HG03025 (cell line): ENCODE measurements around the gene TADA2A.

Experiments
- ATAC-seq: cut with Tn5 transposase; IDR thresholded peaks from one replicate; pipeline ENCODE4 v1.9.1; 2021; ENCODE audit warnings: mild to moderate bottlenecking, moderate library complexity; ENCODE audit not compliant: unreplicated experiment, low FRiP score

The TADA2A gene, protein sequence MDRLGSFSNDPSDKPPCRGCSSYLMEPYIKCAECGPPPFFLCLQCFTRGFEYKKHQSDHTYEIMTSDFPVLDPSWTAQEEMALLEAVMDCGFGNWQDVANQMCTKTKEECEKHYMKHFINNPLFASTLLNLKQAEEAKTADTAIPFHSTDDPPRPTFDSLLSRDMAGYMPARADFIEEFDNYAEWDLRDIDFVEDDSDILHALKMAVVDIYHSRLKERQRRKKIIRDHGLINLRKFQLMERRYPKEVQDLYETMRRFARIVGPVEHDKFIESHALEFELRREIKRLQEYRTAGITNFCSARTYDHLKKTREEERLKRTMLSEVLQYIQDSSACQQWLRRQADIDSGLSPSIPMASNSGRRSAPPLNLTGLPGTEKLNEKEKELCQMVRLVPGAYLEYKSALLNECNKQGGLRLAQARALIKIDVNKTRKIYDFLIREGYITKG

DNA sequence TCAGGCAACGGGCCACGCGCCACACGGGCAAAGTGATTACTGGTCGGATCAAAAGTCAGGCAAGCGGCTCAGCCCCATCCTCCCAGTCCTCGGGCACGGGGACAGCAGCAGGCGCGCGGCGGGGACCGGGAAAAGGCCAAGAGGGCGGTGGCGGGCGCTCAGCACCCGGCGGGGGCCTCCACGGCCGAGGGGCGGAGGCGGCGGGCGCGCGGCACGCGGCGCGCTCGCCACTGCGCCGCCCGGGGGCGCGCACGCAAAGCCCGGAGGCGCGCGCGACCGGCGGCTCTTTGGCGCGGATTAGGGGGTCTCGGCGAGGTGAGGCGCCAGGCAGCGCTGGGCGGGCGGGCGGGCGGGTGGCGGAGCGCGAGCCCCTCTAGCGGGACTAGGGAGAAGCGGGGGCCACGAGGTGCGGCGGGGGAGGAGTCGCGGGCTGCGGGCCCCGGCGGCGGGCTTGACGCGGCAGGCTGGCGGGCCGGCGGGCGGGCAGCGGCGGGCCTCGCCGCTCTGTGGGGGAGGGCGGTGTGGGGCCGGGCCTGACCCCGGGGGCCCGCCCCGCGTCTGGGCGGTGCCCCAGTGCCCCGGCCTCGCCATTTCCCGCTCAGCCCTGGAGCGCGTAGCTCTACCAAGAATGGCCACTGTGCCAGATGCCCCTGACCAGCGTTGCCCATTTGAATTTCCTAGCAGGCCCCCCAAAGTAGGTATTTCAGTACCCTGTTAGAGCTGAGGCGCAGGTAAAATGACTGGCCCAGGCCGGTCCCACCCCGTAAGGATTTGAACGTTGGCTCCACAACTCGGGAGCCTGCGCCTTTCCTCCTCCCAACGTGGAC, at the start of gene TADA2A, which contains the start of gene ACACA:
Gene TADA2A (plus strand): TSS at position 252 of the 827 bp plus-strand sequence. CDS start 4,480 bp downstream, outside the sequence.
Gene ACACA (minus strand): TSS at position 202 of the 827 bp plus-strand sequence. CDS start 537 bp downstream, outside the sequence.
- peak; percentile 63 for ATAC-seq

DNA sequence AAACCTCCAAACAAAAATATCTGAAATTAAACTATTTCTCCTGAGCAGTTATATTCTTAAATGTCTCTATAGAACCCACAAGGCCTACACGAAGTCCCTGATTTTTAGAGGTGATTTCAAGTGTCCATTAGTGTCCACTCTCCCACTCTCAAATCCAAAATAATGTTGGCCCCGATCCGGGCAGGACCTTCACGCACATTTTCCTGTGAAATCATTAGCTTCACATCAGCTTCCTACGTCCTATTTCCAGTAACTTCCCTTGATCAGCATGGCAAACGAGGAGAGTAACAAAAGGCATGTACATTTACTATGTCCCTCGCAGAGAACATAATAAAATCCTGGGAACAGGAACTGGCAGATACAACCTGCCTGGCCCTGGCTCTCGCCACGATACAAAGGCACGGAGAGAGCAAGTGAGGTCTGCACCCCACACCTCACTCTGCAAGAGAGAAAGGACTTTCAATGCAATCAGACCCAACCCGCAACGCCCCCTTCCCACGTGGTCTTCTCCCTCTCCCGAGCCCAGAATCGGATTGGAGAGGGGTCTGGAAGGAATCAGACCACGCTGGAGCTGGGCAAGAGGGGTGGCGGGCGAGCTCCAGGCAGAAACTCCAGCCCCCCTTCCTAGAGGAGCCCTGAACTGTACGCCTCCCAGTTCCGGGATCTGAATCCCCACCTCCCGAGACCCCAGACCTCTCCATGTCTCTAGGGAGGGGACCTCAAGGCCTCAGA, 48.4 kb upstream of the TADA2A start:
- peak; percentile 15 for ATAC-seq

DNA sequence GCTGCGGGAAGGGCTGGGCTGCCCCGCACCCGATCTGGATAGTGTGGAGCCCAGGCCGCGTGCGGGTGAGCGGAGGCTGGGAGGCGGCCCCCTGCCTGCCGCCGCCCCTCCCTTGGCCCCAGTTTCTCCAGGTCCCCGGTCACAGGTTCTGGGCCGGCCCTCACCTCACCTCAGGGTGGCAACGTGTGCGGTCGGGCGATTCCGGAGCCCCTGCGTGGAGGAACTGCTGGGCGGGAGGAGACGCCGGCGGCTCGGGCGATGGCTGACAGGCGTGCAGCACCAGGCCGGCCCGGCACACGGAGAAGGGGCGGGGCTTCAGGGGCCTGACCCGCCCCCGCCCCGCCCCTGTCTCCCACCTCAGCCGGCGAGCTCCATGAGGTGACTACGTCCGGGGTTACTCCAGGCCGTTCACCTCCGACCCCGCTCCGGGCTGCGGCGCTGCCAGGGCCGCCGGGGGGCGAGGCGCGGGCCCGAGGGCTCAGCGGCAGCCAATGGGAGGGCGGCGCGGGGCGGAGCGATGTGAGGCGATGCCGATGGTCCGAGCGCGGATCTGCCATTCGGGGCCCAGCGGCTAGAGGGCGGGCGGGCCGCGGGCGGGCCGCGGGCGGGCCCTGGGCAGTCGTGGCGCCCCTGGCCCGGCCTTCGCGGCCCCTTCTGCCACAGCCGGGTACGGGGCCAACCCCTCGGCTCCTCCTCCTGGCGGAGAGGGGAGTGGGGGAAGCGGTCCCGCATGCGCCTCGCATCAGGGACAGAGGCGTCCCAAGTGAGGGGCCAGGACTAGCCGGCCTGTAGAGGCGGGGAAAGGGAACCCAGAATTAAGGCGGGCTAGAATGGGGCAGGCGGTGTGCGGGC, 47.6 kb upstream of the TADA2A start:
- ATAC-seq = peak; percentile 74

DNA sequence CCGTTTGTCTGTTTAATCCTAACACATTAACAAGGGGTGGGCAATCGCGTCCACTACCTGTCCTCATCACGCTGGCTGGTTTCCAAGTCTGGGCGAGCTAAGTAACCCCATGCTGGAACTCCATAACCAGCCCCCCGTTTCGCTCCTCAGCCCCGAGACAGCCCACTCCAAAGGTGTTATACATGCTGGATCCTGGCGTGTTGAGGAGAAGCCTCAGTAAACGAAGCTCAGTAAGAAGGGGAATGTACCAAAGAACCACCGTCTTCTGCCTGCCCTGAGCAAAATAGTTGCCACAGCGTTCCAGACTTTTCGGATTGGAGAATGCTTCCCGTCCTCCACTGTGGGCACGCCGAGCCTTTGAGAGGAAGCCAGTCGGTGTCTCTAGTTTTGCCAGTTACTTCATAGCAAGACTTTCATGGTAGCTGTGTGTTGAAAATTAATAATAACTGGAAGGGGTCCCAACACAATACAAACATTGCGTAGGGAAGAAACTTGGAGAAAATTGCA, 47.0 kb upstream of the TADA2A start:
- no peak for ATAC-seq

DNA sequence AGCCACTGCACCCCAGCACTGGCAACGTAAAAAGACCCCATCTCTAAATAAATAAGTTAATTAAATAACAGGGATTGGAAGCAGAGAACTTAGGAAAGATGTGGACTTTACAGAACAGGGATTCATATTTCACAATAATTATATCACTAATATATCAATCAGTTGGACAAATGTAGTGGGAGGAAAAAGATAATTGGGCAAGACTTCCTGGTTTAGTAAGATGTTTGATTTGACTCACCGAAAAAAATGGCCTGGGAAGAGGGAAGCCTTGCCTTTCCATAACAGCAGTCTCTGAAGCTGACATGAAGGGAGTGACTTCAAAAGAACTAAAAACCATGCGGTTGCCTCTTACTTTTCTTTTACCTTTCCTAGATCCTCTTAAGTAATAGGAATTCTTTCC, 46.1 kb upstream of the TADA2A start:
- no peak for ATAC-seq

DNA sequence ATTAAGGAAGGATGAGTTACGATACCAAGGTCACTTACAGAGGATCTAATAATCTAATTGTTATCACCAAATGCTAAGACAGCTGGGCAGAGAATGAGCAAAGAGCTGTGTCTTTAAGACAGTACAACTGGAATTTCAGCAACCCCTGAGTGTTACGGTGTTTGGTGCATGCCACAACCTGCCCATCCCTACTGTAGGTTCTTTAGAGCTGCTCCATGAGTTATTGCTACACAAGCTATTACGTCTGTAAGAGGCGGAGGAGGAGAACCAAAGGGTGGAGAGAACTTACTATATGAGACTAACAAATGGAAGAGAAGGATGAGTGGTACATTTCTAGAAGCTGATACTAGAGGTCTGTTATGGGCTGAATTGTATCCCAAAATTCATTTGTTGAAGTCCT, 45.1 kb upstream of the TADA2A start:
- ATAC-seq = no peak

DNA sequence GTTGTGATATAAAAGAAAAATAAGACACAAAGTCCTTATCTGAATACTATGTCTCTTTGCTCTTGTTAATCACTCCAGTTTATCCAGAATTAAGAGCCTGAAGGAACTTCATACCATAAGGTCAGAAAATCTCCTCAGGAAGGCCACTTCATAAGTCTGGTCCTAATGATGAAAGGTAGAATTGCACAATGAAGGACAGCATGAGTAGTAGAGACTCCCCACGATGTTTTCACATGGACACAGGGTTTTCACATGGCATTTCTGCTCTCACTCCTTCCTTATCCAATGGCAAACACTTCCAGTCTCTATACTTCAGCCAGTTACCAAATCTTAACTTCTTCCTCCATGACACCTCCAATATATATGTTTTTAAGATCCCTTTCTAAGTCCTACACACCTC, 41.1 kb upstream of the TADA2A start:
- ATAC-seq = no peak

DNA sequence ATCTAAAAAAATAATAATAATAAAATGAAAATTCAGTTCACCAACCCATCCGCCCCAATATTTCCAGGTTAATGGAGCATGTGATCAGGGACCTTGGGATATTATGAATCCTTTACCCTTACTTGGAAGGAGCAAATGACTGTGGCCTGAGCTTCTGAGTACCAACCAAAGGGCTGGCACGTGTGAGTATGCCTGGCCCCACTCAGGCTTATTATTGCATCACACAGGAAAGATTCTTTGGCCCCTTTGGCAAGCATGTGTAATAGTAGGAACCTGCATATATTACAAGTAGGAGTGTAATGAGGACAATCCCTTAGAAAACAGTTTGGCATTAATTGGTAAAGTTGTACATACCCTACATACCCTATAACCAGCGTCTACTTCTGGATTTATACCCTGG, 38.1 kb upstream of the TADA2A start:
- no peak for ATAC-seq

DNA sequence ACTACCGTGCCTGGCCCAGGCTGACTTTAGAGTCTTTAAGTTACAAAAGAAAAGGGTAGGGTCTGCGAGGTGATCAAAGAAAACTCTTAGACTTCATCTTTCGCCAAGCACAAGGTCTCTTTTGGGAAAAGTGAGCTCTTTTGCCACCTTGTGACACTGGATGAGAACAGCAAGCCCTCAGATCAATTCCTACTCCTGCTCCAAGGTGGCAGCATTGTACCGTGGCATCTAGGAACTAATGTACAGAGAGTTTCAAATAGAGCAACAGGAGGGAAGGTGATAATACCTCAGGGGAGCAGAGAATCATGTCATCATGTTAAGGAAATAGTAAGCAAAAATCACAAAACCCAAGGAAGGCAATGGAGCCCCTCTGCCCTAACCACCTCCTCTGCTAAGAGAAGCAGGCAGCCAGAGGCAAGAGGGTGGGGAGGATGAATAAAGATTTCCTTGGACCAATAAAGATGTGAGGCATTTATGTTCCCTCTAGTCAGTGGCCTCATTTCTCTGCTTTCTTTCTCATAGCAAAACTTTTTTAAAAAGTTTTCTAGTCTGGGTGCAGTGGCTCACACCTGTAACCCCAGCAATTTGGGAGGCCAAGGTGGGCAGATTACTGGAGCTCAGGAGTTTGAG, 33.0 kb upstream of the TADA2A start:
- ATAC-seq = no peak

DNA sequence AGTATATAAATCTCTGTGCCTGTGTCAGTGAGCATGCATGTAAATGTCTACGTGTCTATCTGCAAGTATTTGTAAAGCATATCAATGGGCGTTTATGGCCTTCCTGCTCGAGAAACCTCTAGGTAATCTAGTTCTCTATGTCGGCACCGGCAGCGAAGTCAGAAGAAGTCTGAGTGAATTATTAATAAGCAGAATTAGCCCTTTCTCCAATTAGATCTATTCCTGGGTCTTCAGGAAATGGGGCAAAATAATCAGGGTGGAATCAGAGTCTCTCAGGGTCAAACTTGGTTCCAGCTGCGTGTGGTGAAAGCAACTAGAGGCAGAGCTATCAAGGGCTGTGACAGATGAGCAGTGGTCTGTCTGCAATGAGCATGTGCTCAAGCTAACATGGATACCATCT, 31.0 kb upstream of the TADA2A start, which contains the start of gene C17orf78:
Gene C17orf78 (plus strand): TSS at position 280 of the 400 bp plus-strand sequence. CDS start 108 bp downstream, at position 388.
- no peak for ATAC-seq

DNA sequence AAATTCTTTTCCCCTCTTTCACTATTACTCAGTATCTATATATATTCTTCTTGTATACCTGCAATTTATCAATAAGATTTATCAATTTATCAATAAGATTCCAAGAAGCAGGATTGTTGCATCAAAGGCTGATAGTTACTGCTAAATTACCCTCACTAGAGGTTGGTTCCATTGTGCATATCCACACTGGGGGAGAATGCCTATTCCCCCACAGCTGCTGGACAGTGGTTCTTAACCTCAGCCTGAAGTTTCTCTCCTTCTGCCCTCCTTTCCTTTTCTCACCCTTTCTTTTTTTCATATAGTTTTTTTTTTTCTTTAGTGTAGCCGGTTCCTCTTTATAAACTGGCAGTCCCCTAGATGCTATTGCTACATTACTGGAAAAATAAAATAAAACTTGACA, 24.6 kb upstream of the TADA2A start:
- no peak for ATAC-seq

DNA sequence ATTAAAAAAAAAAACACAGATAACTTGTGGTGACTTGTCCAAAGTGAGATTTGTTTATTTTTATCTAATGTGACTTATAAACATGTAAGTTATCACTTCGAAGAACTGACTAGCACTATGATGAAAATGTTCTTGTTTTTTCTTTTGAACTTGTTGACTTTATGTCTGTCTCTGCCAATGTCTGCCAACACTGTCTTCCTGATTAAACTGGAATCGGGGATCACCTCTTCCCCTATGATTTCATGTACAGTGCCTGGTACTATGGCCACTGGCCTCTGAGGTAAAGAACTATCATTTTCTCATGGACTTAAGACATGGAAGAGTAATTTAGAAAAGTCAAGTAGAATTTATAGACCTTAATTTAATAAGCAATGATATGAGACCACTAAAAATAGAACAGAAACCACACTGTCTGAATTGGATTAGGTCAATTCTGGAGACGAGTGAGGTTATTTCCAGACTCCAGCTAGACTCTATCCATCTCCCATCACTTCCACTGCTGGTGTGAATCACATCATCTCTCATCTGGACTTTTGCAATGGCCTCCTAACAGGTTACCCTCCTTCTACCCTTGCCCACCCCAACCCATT, 22.0 kb upstream of the TADA2A start:
- ATAC-seq = no peak

DNA sequence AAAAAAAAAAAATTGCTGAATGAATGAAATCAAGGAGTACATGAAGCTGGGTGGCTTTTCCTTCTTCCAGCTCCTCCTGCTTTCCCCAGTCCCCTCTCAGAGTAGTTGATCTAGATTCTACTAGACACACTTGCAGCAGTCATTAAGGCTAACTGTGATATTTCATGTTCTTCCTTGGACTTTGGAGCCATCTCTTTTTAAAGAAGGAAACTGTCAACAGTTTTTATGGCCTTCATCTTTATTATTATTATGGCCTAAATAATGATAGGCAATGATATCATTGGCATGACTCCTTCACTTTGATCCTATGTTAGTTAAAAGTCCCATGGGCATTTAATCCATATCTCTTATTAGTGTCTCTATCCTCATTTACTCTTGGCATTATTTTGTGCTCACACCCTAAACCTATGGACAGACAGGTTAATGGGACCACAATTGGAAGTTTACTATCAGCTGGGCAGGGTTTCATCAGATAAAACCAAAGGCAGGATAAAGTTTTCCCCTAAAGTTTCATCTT, 21.2 kb upstream of the TADA2A start:
- no peak for ATAC-seq

DNA sequence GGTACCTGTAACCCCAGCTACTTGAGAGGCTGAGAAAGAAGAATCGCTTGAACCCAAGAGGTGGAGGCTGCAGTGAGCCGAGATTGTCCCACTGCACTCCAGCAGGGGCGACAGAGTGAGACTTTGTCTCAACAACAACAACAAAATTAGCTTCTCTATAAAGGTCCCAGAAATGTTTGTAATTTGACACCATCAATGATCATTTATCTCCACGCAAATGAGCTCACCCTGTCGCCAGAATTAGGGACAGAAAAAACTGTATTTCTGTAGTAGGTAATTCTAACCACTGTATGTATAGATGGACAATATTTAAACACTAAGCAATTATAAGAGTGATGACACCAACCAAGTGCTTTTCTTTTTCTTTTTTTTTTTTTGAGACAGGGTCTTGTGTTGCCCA, 20.2 kb upstream of the TADA2A start:
- no peak for ATAC-seq

DNA sequence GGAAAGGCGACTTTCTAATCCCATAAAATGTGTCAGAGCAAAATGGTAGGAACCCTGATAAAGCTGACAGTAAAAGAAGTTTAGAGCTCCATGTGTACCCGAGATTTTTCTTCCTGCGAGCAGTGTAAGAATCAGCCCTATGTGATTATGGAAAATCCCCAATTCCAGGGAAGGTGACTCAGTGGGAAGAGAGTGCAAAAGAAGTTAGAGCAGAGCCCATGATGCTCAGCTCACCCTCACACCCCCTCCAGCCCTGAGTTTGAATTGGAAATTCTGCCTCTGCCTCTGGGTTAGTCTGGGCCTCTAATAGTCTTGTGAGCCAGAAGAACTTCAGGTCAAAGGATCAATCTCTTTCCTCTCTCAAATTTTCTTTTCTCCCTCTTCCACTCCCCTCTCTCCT, 18.4 kb upstream of the TADA2A start:
- ATAC-seq = no peak

DNA sequence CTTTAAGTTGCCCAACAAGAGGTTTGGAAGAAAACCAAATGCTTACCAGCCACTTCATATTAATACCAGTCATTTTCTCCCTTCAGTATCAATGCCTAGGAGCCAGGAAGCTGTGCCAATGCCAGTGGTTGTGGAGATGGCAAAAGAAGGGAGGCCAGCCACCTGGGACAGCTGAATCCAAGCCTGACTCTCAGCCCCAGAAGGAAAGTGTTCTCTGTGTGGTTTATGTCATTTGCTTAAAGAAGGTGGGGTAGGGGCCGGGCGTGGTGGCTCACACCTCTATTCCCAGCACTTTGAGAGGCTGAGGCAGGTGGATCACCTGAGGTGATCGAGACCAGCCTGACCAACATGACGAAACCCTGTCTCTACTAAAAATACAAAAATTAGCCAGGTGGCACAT, 17.5 kb upstream of the TADA2A start:
- ATAC-seq = no peak

DNA sequence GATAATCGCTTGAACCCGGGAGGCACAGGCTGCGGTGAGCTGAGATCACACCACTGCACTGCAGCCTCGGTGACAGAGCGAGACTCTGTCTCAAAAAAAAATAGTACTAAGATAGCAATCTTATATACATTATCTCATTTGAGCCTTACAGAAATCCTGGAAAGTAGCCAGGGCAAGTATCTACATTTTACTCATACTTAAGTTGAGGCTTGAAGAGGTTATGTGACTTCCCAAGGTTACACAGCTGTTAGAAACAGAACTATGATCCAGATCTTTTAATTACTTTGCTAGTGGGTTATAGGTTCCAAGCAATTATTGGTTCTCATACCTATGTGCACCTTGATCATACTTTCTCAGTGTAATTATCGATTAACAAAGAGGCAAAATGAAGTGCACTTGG, 15.5 kb upstream of the TADA2A start:
- ATAC-seq = no peak

DNA sequence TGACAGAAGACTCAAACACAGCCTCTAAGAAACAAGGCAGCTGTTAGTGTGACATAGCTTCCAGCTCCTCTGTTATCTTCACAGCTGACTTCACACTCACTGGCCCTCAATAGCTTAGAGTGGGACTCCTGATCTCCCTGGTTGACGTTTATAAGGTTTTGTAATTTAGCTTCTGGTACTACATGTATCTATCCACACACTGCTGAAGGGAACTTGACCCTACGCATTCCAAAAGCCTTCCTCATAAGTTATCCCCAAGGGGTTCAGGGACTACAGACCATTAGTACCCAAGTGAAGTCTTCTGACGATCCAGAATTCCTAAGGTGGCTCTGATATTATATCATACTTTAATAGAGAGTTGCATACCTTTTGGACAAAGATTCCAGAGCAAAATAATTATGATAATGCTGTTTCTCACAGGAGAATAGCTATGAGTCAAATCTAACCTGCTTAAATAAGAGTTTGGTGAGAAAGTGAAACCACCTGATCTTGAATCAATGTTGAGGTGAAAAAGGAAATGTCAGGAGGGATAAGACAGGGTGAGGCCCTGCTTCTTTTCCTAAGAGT, 14.6 kb upstream of the TADA2A start:
- ATAC-seq = no peak
